H9 (cell line): ENCODE data around the gene FAM120A. TPM values are rescaled to one million over a fixed set of nuclear protein-coding genes. Genes with fewer than 3 reads are reported as not detected.

ENCODE experiments used
- DNase-seq: peaks from one replicate; pipeline ENCODE4 v3.0.0-alpha.2; 2017
- H2AFZ ChIP-seq: one replicate; pipeline ENCODE4 v1.6.1; 2013; ENCODE audit warnings: mild to moderate bottlenecking, low read length, control low read depth, moderate library complexity
- H2AK5ac ChIP-seq: 2 replicates; pipeline ENCODE4 v1.6.1; 2013; ENCODE audit warnings: low read length, control low read depth, mixed read lengths; ENCODE audit not compliant: insufficient read length
- H2BK120ac ChIP-seq: one replicate; pipeline ENCODE4 v1.6.1; 2013; ENCODE audit warnings: low read depth, mild to moderate bottlenecking, low read length, control low read depth, inconsistent platforms; ENCODE audit not compliant: poor library complexity, severe bottlenecking
- H2BK12ac ChIP-seq: 2 replicates; pipeline ENCODE4 v1.6.1; 2013; ENCODE audit warnings: low read length, control low read depth, mixed read lengths, low read depth; ENCODE audit not compliant: insufficient read length
- H2BK15ac ChIP-seq: 2 replicates; pipeline ENCODE4 v1.6.1; 2013; ENCODE audit warnings: low read depth, low read length, control low read depth
- H2BK20ac ChIP-seq: one replicate; pipeline ENCODE4 v1.6.1; 2013; ENCODE audit warnings: low read depth, mild to moderate bottlenecking, low read length, control low read depth, inconsistent platforms; ENCODE audit not compliant: poor library complexity, severe bottlenecking
- H2BK5ac ChIP-seq: 2 replicates; pipeline ENCODE4 v1.6.1; 2013; ENCODE audit warnings: low read length, control low read depth, mixed read lengths; ENCODE audit not compliant: insufficient read length
- H3K14ac ChIP-seq: 2 replicates; pipeline ENCODE4 v1.6.1; 2013; ENCODE audit warnings: low read length, control low read depth; ENCODE audit not compliant: insufficient read depth
- H3K18ac ChIP-seq: 2 replicates; pipeline ENCODE4 v1.6.1; 2013; ENCODE audit warnings: low read depth, mild to moderate bottlenecking, mixed read lengths, low read length, control low read depth; ENCODE audit not compliant: insufficient read length
- H3K23ac ChIP-seq: 2 replicates; pipeline ENCODE4 v1.6.1; 2013; ENCODE audit warnings: low read length, control low read depth, mixed read lengths, low read depth; ENCODE audit not compliant: insufficient read length
- H3K23me2 ChIP-seq: 2 replicates; pipeline ENCODE4 v1.6.1; 2013; ENCODE audit warnings: low read depth, mild to moderate bottlenecking, mixed read lengths, low read length, control low read depth; ENCODE audit not compliant: insufficient read length, poor library complexity, severe bottlenecking
- H3K27ac ChIP-seq: 2 replicates; pipeline ENCODE4 v1.5.1; 2013; ENCODE audit warnings: low read length, control low read depth, mixed read lengths, low read depth; ENCODE audit not compliant: insufficient read length
- H3K27me3 ChIP-seq: 2 replicates; pipeline ENCODE4 v1.6.1; 2013; ENCODE audit warnings: low read length, control low read depth, inconsistent platforms; ENCODE audit not compliant: insufficient read depth
- H3K4ac ChIP-seq: 2 replicates; pipeline ENCODE4 v1.6.1; 2013; ENCODE audit warnings: low read depth, mild to moderate bottlenecking, control low read depth, inconsistent platforms, low read length, moderate library complexity
- H3K4me1 ChIP-seq: 2 replicates; pipeline ENCODE4 v1.6.1; 2013; ENCODE audit warnings: low read length, control low read depth, inconsistent platforms; ENCODE audit not compliant: insufficient read depth
- H3K4me2 ChIP-seq: 2 replicates; pipeline ENCODE4 v1.6.1; 2013; ENCODE audit warnings: low read length, control low read depth, mixed read lengths; ENCODE audit not compliant: insufficient read length, insufficient read depth
- H3K56ac ChIP-seq: 2 replicates; pipeline ENCODE4 v1.6.1; 2013; ENCODE audit warnings: low read depth, mild to moderate bottlenecking, mixed read lengths, low read length, control low read depth; ENCODE audit not compliant: insufficient read length
- H3K79me1 ChIP-seq: 2 replicates; pipeline ENCODE4 v1.6.1; 2013; ENCODE audit warnings: low read depth, mild to moderate bottlenecking, moderate library complexity, low read length, control low read depth, inconsistent platforms; ENCODE audit not compliant: insufficient read depth, poor library complexity, severe bottlenecking
- H3K79me2 ChIP-seq: 2 replicates; pipeline ENCODE4 v1.6.1; 2013; ENCODE audit warnings: low read length, control low read depth, inconsistent platforms; ENCODE audit not compliant: insufficient read depth
- H3K9ac ChIP-seq: 2 replicates; pipeline ENCODE4 v1.6.1; 2013; ENCODE audit warnings: low read length, control low read depth, mixed read lengths; ENCODE audit not compliant: insufficient read length; ENCODE audit errors: extremely low read depth
- H3K9me3 ChIP-seq: one replicate; pipeline ENCODE4 v1.6.1; 2013; ENCODE audit warnings: low read depth, low read length, inconsistent platforms; ENCODE audit not compliant: control insufficient read depth
- H3T11ph ChIP-seq: one replicate; pipeline ENCODE4 v1.6.1; 2013; ENCODE audit warnings: mild to moderate bottlenecking, low read length, control low read depth, inconsistent platforms
- H4K20me1 ChIP-seq: one replicate; pipeline ENCODE4 v1.6.1; 2013; ENCODE audit not compliant: control insufficient read depth, insufficient read length, insufficient read depth
- H4K5ac ChIP-seq: 2 replicates; pipeline ENCODE4 v1.6.1; 2013; ENCODE audit warnings: low read depth, mild to moderate bottlenecking, mixed read lengths, low read length, control low read depth; ENCODE audit not compliant: insufficient read length
- H4K8ac ChIP-seq: replicated peaks from 2 replicates; pipeline ENCODE4 v1.6.1; 2013; ENCODE audit warnings: low read length, control low read depth, mixed read lengths, low read depth; ENCODE audit not compliant: insufficient read length
- H4K91ac ChIP-seq: 2 replicates; pipeline ENCODE4 v1.6.1; 2013; ENCODE audit warnings: low read depth, mild to moderate bottlenecking, moderate library complexity, mixed read lengths, low read length, control low read depth; ENCODE audit not compliant: insufficient read length
- H3K27ac Mint-ChIP-seq, 3 experiments: 2 replicates in 2 of 3; 3 replicates in 1 of 3; pipeline ENCODE4 v1.8.0; 2020 to 2021; ENCODE audit warnings: mixed read lengths in 3 of 3, mild to moderate bottlenecking in 1 of 3, moderate library complexity in 1 of 3
- H3K27me3 Mint-ChIP-seq: 2 replicates; pipeline ENCODE4 v1.8.0; 2021; ENCODE audit warnings: low read depth, mild to moderate bottlenecking, moderate library complexity, mixed read lengths
- H3K36me3 Mint-ChIP-seq, 3 experiments: 2 replicates in 2 of 3; 3 replicates in 1 of 3; pipeline ENCODE4 v1.8.0; 2020 to 2021; ENCODE audit warnings: low read depth in 3 of 3, mixed read lengths in 3 of 3; ENCODE audit not compliant: insufficient read depth in 1 of 3
- H3K4me1 Mint-ChIP-seq, 2 experiments: 2 replicates each; pipeline ENCODE4 v1.8.0; 2020; ENCODE audit warnings: mixed read lengths in 2 of 2
- H3K4me3 Mint-ChIP-seq, 2 experiments: 2 replicates in 1 of 2; 3 replicates in 1 of 2; pipeline ENCODE4 v1.8.0; 2020 to 2021; ENCODE audit warnings: mild to moderate bottlenecking in 2 of 2, mixed read lengths in 2 of 2, moderate library complexity in 1 of 2
- H3K9me3 Mint-ChIP-seq, 2 experiments: 2 replicates in 1 of 2; 3 replicates in 1 of 2; pipeline ENCODE4 v1.8.0; 2020; ENCODE audit warnings: mild to moderate bottlenecking in 2 of 2, mixed read lengths in 2 of 2, moderate library complexity in 1 of 2
- CTCF ChIP-seq: fragments of 200-600 bp; sonication (generic); conservative IDR thresholded peaks from 3 replicates; pipeline ENCODE4 v1.8.0; 2021; ENCODE audit warnings: antibody characterized with exemption, mild to moderate bottlenecking
- WGBS: extraction: QIAGEN DNeasy Blood & Tissue Kit; methylation state at CpG from one replicate; pipeline ENCODE4 v1.1.7; 2013; ENCODE audit warnings: missing lambda C conversion rate, low lambda C conversion rate, mixed read lengths; ENCODE audit not compliant: insufficient read length; ENCODE audit errors: extremely low coverage; 5-methylcytosine and 5-hydroxymethylcytosine counted together
- total RNA-seq: library from RNA; stranded (reverse); gene quantifications from 2 replicates; pipeline ENCODE4 v1.2.1, GENCODE V29; 2021

Gene FAM120A
- total RNA-seq, 1 experiment from 2014 or later = 57.7 TPM

DNA sequence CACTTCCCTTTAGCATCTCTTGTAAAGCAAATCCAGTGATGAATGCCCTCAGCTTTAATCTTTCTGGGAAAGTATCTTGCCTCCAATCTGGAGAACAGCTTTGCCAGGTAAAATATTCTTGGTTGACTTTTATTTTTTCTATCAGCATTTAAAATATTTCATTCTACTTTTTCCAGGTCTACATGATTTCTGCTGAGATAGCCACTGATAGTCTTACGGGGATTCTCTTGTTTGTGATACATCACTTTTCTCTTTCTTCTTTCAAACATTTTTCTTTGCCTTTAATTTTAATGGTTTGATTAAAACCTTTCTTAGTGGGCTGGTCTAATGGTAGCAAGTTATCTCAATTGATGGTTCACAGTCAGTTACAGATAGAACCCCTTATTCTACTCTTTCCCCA, 33.9 kb upstream of the FAM120A start:
- H4K20me1 ChIP-seq = no peaks in the 10 kb centered on the region
- H3K27me3 ChIP-seq = no peaks in the 10 kb centered on the region
- no peak overlapping the region for H3K14ac ChIP-seq
- H4K8ac ChIP-seq = no peak overlapping the region
- H3K23me2 ChIP-seq = no peaks in the 10 kb centered on the region
- H3K79me1 ChIP-seq = no peaks in the 10 kb centered on the region
- no peak overlapping the region for H3K4ac ChIP-seq
- no peak overlapping the region for H3K4me2 ChIP-seq
- Mint-ChIP-seq H3K9me3 (peaks cover 14 to 23% of the 10 kb centered on the region in 2 experiments), H3K27ac (no peak overlapping the region), H3K27me3 (no peaks in the 10 kb centered on the region; the same call in 1 of the 2 replicates), H3K4me1 (peaks cover 0 to 2% of the 10 kb centered on the region in 2 experiments; a peak in 2 of 4 replicates), H3K36me3 (peaks cover 0 to 12% (median 9%) of the 10 kb centered on the region in 3 experiments; a peak in 5 of 7 replicates), H3K4me3 (no peak overlapping the region)
- no peaks in the 10 kb centered on the region for H3K9me3 ChIP-seq
- H2AFZ ChIP-seq = no peak overlapping the region
- H2BK12ac ChIP-seq = no peak overlapping the region
- no peak overlapping the region for H3K9ac ChIP-seq
- H3K56ac ChIP-seq = no peak overlapping the region
- H3K23ac ChIP-seq = no peak overlapping the region
- no peak overlapping the region for H3T11ph ChIP-seq
- no CpG with 5 or more reads among the region's 1 CpG for WGBS
- H2AK5ac ChIP-seq = no peak overlapping the region
- H3K27ac ChIP-seq = no peak overlapping the region
- H4K91ac ChIP-seq = no peak overlapping the region
- no peak overlapping the region for H2BK20ac ChIP-seq
- H3K4me1 ChIP-seq = no peaks in the 10 kb centered on the region
- H2BK5ac ChIP-seq = no peak overlapping the region
- no peak overlapping the region for H2BK15ac ChIP-seq
- H2BK120ac ChIP-seq = no peak overlapping the region
- no peaks in the 10 kb centered on the region for H3K79me2 ChIP-seq
- H3K18ac ChIP-seq = no peak overlapping the region
- no peak overlapping the region for H4K5ac ChIP-seq
- no peak for TF ChIP-seq CTCF
- no peak for DNase-seq
